HCT116 (cell line): ENCODE data around the gene LDLRAD4. TPM values are rescaled to one million over a fixed set of nuclear protein-coding genes. Genes with fewer than 3 reads are reported as not detected.

Source experiments
- ATAC-seq: fragments of 200-7000 bp; cut with Tn5 transposase; 2 replicates; pipeline ENCODE4 v1.9.1; 2020; ENCODE audit warnings: mild to moderate bottlenecking, moderate library complexity
- BruUV-seq: library from RNA; stranded (reverse); fragments of 400-500 nt; replicated peaks from 2 replicates; lab custom pipeline; 2021; lab: Mats Ljungman, UMichigan
- CTCF ChIA-PET: fragments of 300-600 bp; sonication (Branson Sonifier 250); formaldehyde crosslinking; loops from one replicate; lab custom pipeline; 2021; ENCODE audit warnings: antibody characterized with exemption; lab: Charles Lee
- POLR2A ChIA-PET: fragments of 300-600, 350-600 bp; sonication (Branson Sonifier 250); formaldehyde crosslinking; loops from one replicate; lab custom pipeline; 2021; ENCODE audit warnings: antibody characterized with exemption; lab: Charles Lee
- RAD21 ChIA-PET, 2 experiments: fragments of 300-600 bp; sonication (Branson Sonifier 250); formaldehyde crosslinking; loops; one replicate each; lab custom pipeline; 2023; ENCODE audit warnings: low total read pairs in 2 of 2; ENCODE audit not compliant: uncharacterized antibody in 2 of 2, unreplicated experiment in 2 of 2, low non-redundant PET in 1 of 2; lab: Charles Lee
- DNase-seq: peaks from one replicate; pipeline ENCODE4 v3.0.0-alpha.2; 2010; ENCODE audit warnings: low read depth, low spot score
- H2AFZ ChIP-seq: fragments of 200-600 bp; shearing (Covaris generic), sonication (generic); 2 replicates; pipeline ENCODE4 v1.6.1; 2017; ENCODE audit warnings: low read depth, mixed run types, mixed read lengths, antibody characterized with exemption, low read length; ENCODE audit not compliant: poor library complexity, severe bottlenecking
- H3K27ac ChIP-seq: 2 replicates; pipeline ENCODE4 v1.5.1; 2012; ENCODE audit warnings: low read depth, low read length
- H3K27me3 ChIP-seq: fragments of 200-600 bp; sonication (generic); 2 replicates; pipeline ENCODE4 v1.6.1; 2016; ENCODE audit warnings: mixed run types, low read length, mixed read lengths; ENCODE audit not compliant: insufficient read depth
- H3K36me3 ChIP-seq, 2 experiments: fragments of 200-500 bp in 1 of 2; fragments of 200-600 bp in 1 of 2; sonication (Bioruptor generic) in 1 of 2; sonication (generic) in 1 of 2; 2 replicates each; pipeline versions ENCODE4 v1.5.1 to v1.6.1; 2014 to 2016; ENCODE audit warnings: low read length in 2 of 2, inconsistent platforms in 1 of 2, mixed read lengths in 1 of 2, mixed run types in 1 of 2; ENCODE audit not compliant: insufficient read depth in 2 of 2, control insufficient read depth in 1 of 2
- H3K4me1 ChIP-seq, 2 experiments: fragments of 200-600 bp in 1 of 2; sonication (generic) in 1 of 2; 2 replicates each; pipeline versions ENCODE4 v1.5.1 to v1.6.1; 2012 to 2017; ENCODE audit warnings: low read length in 2 of 2, inconsistent platforms in 1 of 2, mild to moderate bottlenecking in 1 of 2, mixed read lengths in 1 of 2, mixed run types in 1 of 2, moderate library complexity in 1 of 2; ENCODE audit not compliant: insufficient read depth in 2 of 2, control insufficient read depth in 1 of 2
- H3K4me2 ChIP-seq: fragments of 200-600 bp; sonication (generic); 2 replicates; pipeline ENCODE4 v1.6.1; 2017; ENCODE audit warnings: mixed run types, low read length, mixed read lengths
- H3K4me3 ChIP-seq, 2 experiments: fragments of 200-600 bp in 1 of 2; sonication (generic) in 1 of 2; replicated peaks in 1 of 2; 2 replicates each; pipeline ENCODE4 v1.5.1; 2011 to 2016; ENCODE audit warnings: low read length in 2 of 2, control low read depth in 1 of 2, low read depth in 1 of 2, mild to moderate bottlenecking in 1 of 2, mixed read lengths in 1 of 2, mixed run types in 1 of 2
- H3K79me2 ChIP-seq: fragments of 200-600 bp; sonication (generic); 2 replicates; pipeline ENCODE4 v1.6.1; 2017; ENCODE audit warnings: mild to moderate bottlenecking, mixed run types, low read length, moderate library complexity, mixed read lengths; ENCODE audit not compliant: insufficient read depth
- H3K9ac ChIP-seq: fragments of 200-600 bp; sonication (generic); 2 replicates; pipeline ENCODE4 v1.6.1; 2016; ENCODE audit warnings: low read length, mixed read lengths
- H3K9me2 ChIP-seq: fragments of 200-600 bp; sonication (generic), shearing (Covaris generic); 2 replicates; pipeline ENCODE4 v1.6.1; 2017; ENCODE audit warnings: mixed run types, mild to moderate bottlenecking, moderate library complexity; ENCODE audit not compliant: insufficient read depth
- H3K9me3 ChIP-seq, 2 experiments: fragments of 200-500 bp in 1 of 2; fragments of 200-600 bp in 1 of 2; sonication (Bioruptor generic) in 1 of 2; sonication (generic) in 1 of 2; 2 replicates each; pipeline ENCODE4 v1.6.1; 2014 to 2017; ENCODE audit warnings: low read length in 2 of 2, mixed read lengths in 2 of 2, inconsistent platforms in 1 of 2, low read depth in 1 of 2, mild to moderate bottlenecking in 1 of 2, mixed run types in 1 of 2, moderate library complexity in 1 of 2; ENCODE audit not compliant: control insufficient read depth in 1 of 2, insufficient read depth in 1 of 2
- H4K20me1 ChIP-seq: fragments of 200-600 bp; sonication (generic), shearing (Covaris generic); 2 replicates; pipeline ENCODE4 v1.6.1; 2017; ENCODE audit warnings: mixed run types, mild to moderate bottlenecking, moderate library complexity; ENCODE audit not compliant: insufficient read depth
- ATF3 ChIP-seq: IDR thresholded peaks from 2 replicates; pipeline ENCODE4 v1.6.1; 2012
- CBX3 ChIP-seq: IDR thresholded peaks from 2 replicates; pipeline ENCODE4 v1.6.1; 2012; ENCODE audit warnings: low read depth
- CEBPB ChIP-seq: IDR thresholded peaks from 2 replicates; pipeline ENCODE4 v1.6.1; 2012; ENCODE audit warnings: low read depth
- CTCF ChIP-seq, 3 experiments: fragments of 200-600 bp in 1 of 3; sonication (generic) in 1 of 3; IDR thresholded peaks in 2 of 3; conservative IDR thresholded peaks in 1 of 3; 2 replicates each; pipeline ENCODE4 v1.5.1; 2012 to 2017; ENCODE audit warnings: low read depth in 2 of 3, low read length in 2 of 3, antibody characterized with exemption in 1 of 3, borderline replicate concordance in 1 of 3, control low read depth in 1 of 3, mild to moderate bottlenecking in 1 of 3, mixed read lengths in 1 of 3, mixed run types in 1 of 3, moderate library complexity in 1 of 3; ENCODE audit not compliant: insufficient read depth in 1 of 3
- EGR1 ChIP-seq: IDR thresholded peaks from 2 replicates; pipeline ENCODE4 v1.6.1; 2012; ENCODE audit warnings: low read depth
- ELF1 ChIP-seq: IDR thresholded peaks from 2 replicates; pipeline ENCODE4 v1.6.1; 2012; ENCODE audit warnings: low read depth, borderline replicate concordance
- EZH2 ChIP-seq: fragments of 200-600 bp; sonication (generic); IDR thresholded peaks from 2 replicates; pipeline ENCODE4 v1.6.1; 2017; ENCODE audit warnings: antibody characterized with exemption, mixed run types
- FOSL1 ChIP-seq: IDR thresholded peaks from 2 replicates; pipeline ENCODE4 v1.6.1; 2012; ENCODE audit warnings: low read depth
- JUND ChIP-seq: IDR thresholded peaks from 2 replicates; pipeline ENCODE4 v1.6.1; 2012
- MAX ChIP-seq: IDR thresholded peaks from 2 replicates; pipeline ENCODE4 v1.6.1; 2012
- POLR2A ChIP-seq: IDR thresholded peaks from 2 replicates; pipeline ENCODE4 v1.7.0; 2011; ENCODE audit warnings: borderline replicate concordance; ENCODE audit not compliant: insufficient read depth, insufficient read length; ENCODE audit errors: extremely low read depth
- POLR2AphosphoS5 ChIP-seq: IDR thresholded peaks from 2 replicates; pipeline ENCODE4 v1.6.1; 2011; ENCODE audit warnings: mild to moderate bottlenecking, low read depth, low read length, moderate library complexity
- RAD21 ChIP-seq: IDR thresholded peaks from 2 replicates; pipeline ENCODE4 v1.6.1; 2012; ENCODE audit warnings: low read depth, mild to moderate bottlenecking
- REST ChIP-seq: IDR thresholded peaks from 2 replicates; pipeline ENCODE4 v1.6.1; 2012; ENCODE audit warnings: low read depth
- SIN3A ChIP-seq: IDR thresholded peaks from 2 replicates; pipeline ENCODE4 v1.6.1; 2012; ENCODE audit warnings: low read depth
- SP1 ChIP-seq: IDR thresholded peaks from 2 replicates; pipeline ENCODE4 v1.6.1; 2012; ENCODE audit warnings: low read depth
- SRF ChIP-seq: IDR thresholded peaks from 2 replicates; pipeline ENCODE4 v1.6.1; 2012; ENCODE audit warnings: low read depth
- ZBTB33 ChIP-seq: IDR thresholded peaks from 2 replicates; pipeline ENCODE4 v1.6.1; 2011; ENCODE audit warnings: mild to moderate bottlenecking, low read length, moderate library complexity; ENCODE audit not compliant: insufficient replicate concordance; ENCODE audit errors: extremely low read depth
- ZFX ChIP-seq: fragments of 450-650 bp; IDR thresholded peaks from 2 replicates; pipeline ENCODE4 v1.6.1; 2017
- intact Hi-C: fragments of 100-400 bp; cut with micrococcal nuclease; formaldehyde crosslinking; loops from 2 replicates; pipeline ENCODE4 v1.10.0; 2022
- total RNA-seq: library from RNA; stranded (reverse); gene quantifications from one replicate; pipeline ENCODE4 v1.2.1, GENCODE V29; 2021; ENCODE audit not compliant: unreplicated experiment

Gene LDLRAD4
- total RNA-seq, 1 experiment from 2014 or later = 1.2 TPM

- Histone ChIP-seq H3K36me3 (no peaks in the 10 kb centered on the region), H3K9ac (no peak overlapping the region), H3K9me3 (no peaks in the 10 kb centered on the region), H2AFZ (no peak overlapping the region), H3K4me3 (no peak overlapping the region), H3K79me2 (no peaks in the 10 kb centered on the region), H4K20me1 (no peaks in the 10 kb centered on the region), H3K27me3 (0 out of 2 replicates have a peak, but pooled peaks cover 5% of the 10 kb centered on the region), H3K4me2 (no peak overlapping the region), H3K9me2 (no peaks in the 10 kb centered on the region), H3K4me1 (no peaks in the 10 kb centered on the region), H3K27ac (no peak overlapping the region)
- POLR2A ChIA-PET = no interaction called here
- RAD21 ChIA-PET = no interaction called here
- intact Hi-C loops = loop anchor here (10.0 kb wide), 1 partner anchor 45 kb away; no protein-coding TSS in a partner anchor
- DNase-seq = no peak
- CTCF ChIA-PET = no interaction called here
- no peak for ATAC-seq
- BruUV-seq = no TSS peak
- no peak for TF ChIP-seq CEBPB
- no peak for TF ChIP-seq SIN3A
- TF ChIP-seq MAX = no peak
- no peak for TF ChIP-seq REST
- no peak for TF ChIP-seq SRF
- TF ChIP-seq ZBTB33 = no peak
- TF ChIP-seq RAD21 = no peak
- no peak for TF ChIP-seq FOSL1
- no peak for TF ChIP-seq CTCF (IDR thresholded peaks at IDR 0.05 in 2 of 3, conservative IDR thresholded peaks at IDR 0.05 in 1 of 3; ENCODE audit: borderline replicate concordance in 1 of 3, insufficient read depth in 1 of 3, low read depth in 2 of 3, low read length in 2 of 3)
- TF ChIP-seq POLR2A = no peak
- no peak for TF ChIP-seq ATF3
- TF ChIP-seq CBX3 = no peak
- TF ChIP-seq EGR1 = no peak
- no peak for TF ChIP-seq JUND
- TF ChIP-seq POLR2AphosphoS5 = no peak
- TF ChIP-seq SP1 = no peak
- no peak for TF ChIP-seq ELF1
- no peak for TF ChIP-seq ZFX
- TF ChIP-seq EZH2 = no peak
Observed at GRCh38 chr18:13309748-13310670, 91.4 kb downstream of the LDLRAD4 start.
